Measurements from ENCODE around the gene COASY.

The COASY gene

DNA sequence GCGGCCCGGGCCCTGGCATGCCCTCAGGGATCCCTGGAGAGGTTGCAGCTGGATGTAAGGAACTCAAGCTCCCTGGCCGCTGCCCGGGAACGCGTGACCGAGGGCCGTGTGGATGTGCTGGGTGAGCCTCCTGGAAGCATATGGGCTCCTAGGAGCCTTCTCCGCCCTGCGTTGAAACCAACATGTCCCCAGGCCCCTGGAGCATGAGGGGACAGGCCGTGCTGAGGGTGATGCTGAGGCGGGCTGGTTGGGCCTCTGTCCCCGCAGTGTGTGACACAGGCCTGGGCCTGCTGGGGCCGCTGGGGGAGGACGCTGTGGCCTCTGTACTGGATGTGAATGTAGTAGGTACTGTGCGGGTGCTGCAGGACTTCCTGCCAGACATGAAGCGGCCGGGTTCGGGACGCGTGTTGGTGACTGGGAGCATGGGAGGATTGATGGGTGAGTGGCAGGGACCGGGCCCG lies 14.9 kb upstream of the COASY start:
- no peaks in the 10 kb centered on the region for H3K4me1 ChIP-seq (ENCODE audit: insufficient read depth, low read length, poor library complexity, severe bottlenecking)
- no peaks in the 10 kb centered on the region; the same call in 1 of the 2 replicates for H3K79me2 ChIP-seq (ENCODE audit: insufficient read depth, low read length)
- H3F3A ChIP-seq (ENCODE audit: low read depth), result no peaks in the 10 kb centered on the region
- no peak overlapping the region for H3K4me3 ChIP-seq (ENCODE audit: low read length, poor library complexity, severe bottlenecking)
- no peak overlapping the region for H3K4me2 ChIP-seq (ENCODE audit: low read depth, low read length, poor library complexity, severe bottlenecking)
- H4K20me1 ChIP-seq (ENCODE audit: insufficient read depth, low read length, poor library complexity, severe bottlenecking), result peaks cover 3% of the 10 kb centered on the region
- no peak overlapping the region for H3K9ac ChIP-seq (ENCODE audit: low read depth, low read length, poor library complexity, severe bottlenecking)
- no peaks in the 10 kb centered on the region for H3K27me3 ChIP-seq (ENCODE audit: insufficient read depth, low read length, poor library complexity, severe bottlenecking)
- TF ChIP-seq CTCF (conservative IDR thresholded peaks at IDR 0.05; ENCODE audit: low read length) (no peak), EZH2phosphoT487 (IDR thresholded peaks at IDR 0.05; ENCODE audit: borderline replicate concordance) (no peak)
- H2AFZ ChIP-seq (ENCODE audit: low read length), result no peak overlapping the region
- no peaks in the 10 kb centered on the region for H3K9me3 ChIP-seq (ENCODE audit: insufficient read depth, low read depth, low read length)
- no peaks in the 10 kb centered on the region for H3K9me2 ChIP-seq (replicated peaks; ENCODE audit: low read depth, low read length)
- H3K36me3 ChIP-seq (ENCODE audit: insufficient read depth, low read length), result no peaks in the 10 kb centered on the region; the same call in 1 of the 2 replicates

DNA sequence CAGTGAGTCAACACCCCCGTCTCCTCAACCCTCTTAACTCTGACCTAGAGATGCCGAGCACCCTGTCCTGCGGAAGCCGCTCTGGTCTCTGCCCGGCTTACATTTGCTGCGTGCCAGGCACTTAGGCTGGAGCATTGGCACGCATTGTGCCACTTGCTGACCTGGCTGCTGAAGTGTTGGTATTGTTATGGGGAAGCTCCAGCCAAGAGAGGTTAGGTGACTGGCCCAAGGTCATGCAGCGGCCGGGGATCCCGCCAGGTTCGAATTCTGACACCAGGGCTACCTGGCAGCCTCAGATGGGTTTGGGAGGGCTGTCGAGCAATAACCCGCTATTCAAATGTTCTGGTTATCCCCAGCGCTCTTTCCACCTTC lies 14.3 kb upstream of the COASY start:
- Histone ChIP-seq H3K36me3 (ENCODE audit: insufficient read depth, low read length) (no peaks in the 10 kb centered on the region; the same call in 1 of the 2 replicates), H3K4me2 (ENCODE audit: low read depth, low read length, poor library complexity, severe bottlenecking) (no peak overlapping the region), H3F3A (ENCODE audit: low read depth) (no peaks in the 10 kb centered on the region), H4K20me1 (ENCODE audit: insufficient read depth, low read length, poor library complexity, severe bottlenecking) (peaks cover 3% of the 10 kb centered on the region), H3K9ac (ENCODE audit: low read depth, low read length, poor library complexity, severe bottlenecking) (no peak overlapping the region), H3K4me3 (ENCODE audit: low read length, poor library complexity, severe bottlenecking) (no peak overlapping the region), H3K79me2 (ENCODE audit: insufficient read depth, low read length) (no peaks in the 10 kb centered on the region; the same call in 1 of the 2 replicates), H3K4me1 (ENCODE audit: insufficient read depth, low read length, poor library complexity, severe bottlenecking) (no peaks in the 10 kb centered on the region), H3K9me2 (replicated peaks; ENCODE audit: low read depth, low read length) (no peaks in the 10 kb centered on the region), H3K27me3 (ENCODE audit: insufficient read depth, low read length, poor library complexity, severe bottlenecking) (no peaks in the 10 kb centered on the region), H2AFZ (ENCODE audit: low read length) (no peak overlapping the region), H3K9me3 (ENCODE audit: insufficient read depth, low read depth, low read length) (no peaks in the 10 kb centered on the region)
- TF ChIP-seq CTCF (conservative IDR thresholded peaks at IDR 0.05; ENCODE audit: low read length), result no peak
- TF ChIP-seq EZH2phosphoT487 (IDR thresholded peaks at IDR 0.05; ENCODE audit: borderline replicate concordance), result no peak

GRCh38 chr17:42548070-42548837 lies 13.7 kb upstream of the COASY start:
- Histone ChIP-seq H3K9me3 (ENCODE audit: insufficient read depth, low read depth, low read length) (no peaks in the 10 kb centered on the region), H2AFZ (ENCODE audit: low read length) (no peak overlapping the region), H3K4me1 (ENCODE audit: insufficient read depth, low read length, poor library complexity, severe bottlenecking) (peaks cover 2% of the 10 kb centered on the region), H3K9ac (ENCODE audit: low read depth, low read length, poor library complexity, severe bottlenecking) (no peak overlapping the region), H3K9me2 (replicated peaks; ENCODE audit: low read depth, low read length) (no peaks in the 10 kb centered on the region), H4K20me1 (ENCODE audit: insufficient read depth, low read length, poor library complexity, severe bottlenecking) (peaks cover 5% of the 10 kb centered on the region), H3K27me3 (ENCODE audit: insufficient read depth, low read length, poor library complexity, severe bottlenecking) (no peaks in the 10 kb centered on the region), H3K4me3 (ENCODE audit: low read length, poor library complexity, severe bottlenecking) (no peak overlapping the region), H3K36me3 (ENCODE audit: insufficient read depth, low read length) (no peaks in the 10 kb centered on the region; the same call in 1 of the 2 replicates), H3F3A (ENCODE audit: low read depth) (no peaks in the 10 kb centered on the region), H3K79me2 (ENCODE audit: insufficient read depth, low read length) (peaks cover 5% of the 10 kb centered on the region; the same call in 1 of the 2 replicates), H3K4me2 (ENCODE audit: low read depth, low read length, poor library complexity, severe bottlenecking) (no peak overlapping the region)
- no peak for TF ChIP-seq CTCF (conservative IDR thresholded peaks at IDR 0.05; ENCODE audit: low read length)
- TF ChIP-seq EZH2phosphoT487 (IDR thresholded peaks at IDR 0.05; ENCODE audit: borderline replicate concordance), result no peak
